B cell (primary cell): ENCODE results near the gene RAPGEF1. TPM values are rescaled to one million over a fixed set of nuclear protein-coding genes. Genes with fewer than 3 reads are reported as not detected.
A peak's percentile ranks its signal among the peaks of the same experiment; 100 is the strongest.

Experiments used
- ATAC-seq: fragments of 200-7000 bp; cut with Tn5 transposase; one replicate; pipeline ENCODE4 v1.10.0; 2021; ENCODE audit warnings: low read depth, mild to moderate bottlenecking, moderate number of reproducible peaks, moderate library complexity
- CTCF ChIA-PET: fragments of 350-600 bp; sonication (Branson Sonifier 250); formaldehyde crosslinking; loops from one replicate; lab custom pipeline; 2021; ENCODE audit warnings: antibody characterized with exemption, inconsistent platforms; lab: Charles Lee
- POLR2A ChIA-PET: fragments of 350-600 bp; sonication (Branson Sonifier 250); formaldehyde crosslinking; loops from one replicate; lab custom pipeline; 2021; ENCODE audit warnings: antibody characterized with exemption; lab: Charles Lee
- DNase-seq: peaks from one replicate; pipeline ENCODE4 v3.0.0; 2013
- H2AFZ ChIP-seq: 2 replicates; pipeline ENCODE4 v1.6.1; 2012; ENCODE audit warnings: mild to moderate bottlenecking, low read depth, low read length; ENCODE audit not compliant: insufficient read depth, poor library complexity, severe bottlenecking
- H3K27ac ChIP-seq, 2 donors: 1 replicate in 1 of 2; 2 replicates in 1 of 2; pipeline ENCODE4 v1.5.1; 2012 to 2013; ENCODE audit warnings: low read length in 2 of 2, mild to moderate bottlenecking in 2 of 2, moderate library complexity in 1 of 2
- H3K27me3 ChIP-seq, 4 experiments: fragments of 200-600 bp in 1 of 4; sonication (generic) in 1 of 4; replicated peaks in 1 of 4; 1 replicate in 2 of 4; 2 replicates in 2 of 4; pipeline versions ENCODE4 v1.6.1 to v1.7.0; 2013 to 2016; ENCODE audit warnings: low read length in 3 of 4, mild to moderate bottlenecking in 2 of 4, mixed read lengths in 1 of 4, moderate library complexity in 1 of 4; ENCODE audit not compliant: insufficient read depth in 4 of 4, control insufficient read depth in 3 of 4; ENCODE audit errors: control extremely low read depth in 1 of 4
- H3K36me3 ChIP-seq, 2 experiments: replicated peaks in 1 of 2; 1 replicate in 1 of 2; 2 replicates in 1 of 2; pipeline versions ENCODE4 v1.6.1 to v1.7.1; 2013; ENCODE audit warnings: low read length in 1 of 2; ENCODE audit not compliant: insufficient read depth in 2 of 2, control insufficient read depth in 1 of 2; ENCODE audit errors: control extremely low read depth in 1 of 2, extremely low read depth in 1 of 2
- H3K4me1 ChIP-seq, 2 donors: fragments of 200-600 bp in 1 of 2; sonication (generic) in 1 of 2; 1 replicate in 1 of 2; 2 replicates in 1 of 2; pipeline versions ENCODE4 v1.5.1 to v1.6.1; 2013 to 2017; ENCODE audit warnings: low read length in 2 of 2; ENCODE audit not compliant: control insufficient read depth in 2 of 2, insufficient read depth in 2 of 2
- H3K4me2 ChIP-seq: replicated peaks from 2 replicates; pipeline ENCODE3; 2012; ENCODE audit warnings: mild to moderate bottlenecking, low read depth, low read length; ENCODE audit not compliant: poor library complexity, severe bottlenecking
- H3K4me3 ChIP-seq, 5 experiments: fragments of 200-600 bp in 1 of 5; sonication (generic) in 1 of 5; 1 replicate in 3 of 5; 2 replicates in 2 of 5; pipeline versions ENCODE4 v1.5.1 to v1.7.0; 2011 to 2016; ENCODE audit warnings: low read length in 4 of 5, mild to moderate bottlenecking in 4 of 5, low read depth in 2 of 5, control low read depth in 1 of 5, moderate library complexity in 1 of 5; ENCODE audit not compliant: insufficient read depth in 1 of 5; ENCODE audit errors: control extremely low read depth in 1 of 5, extremely low read depth in 1 of 5
- H3K79me2 ChIP-seq: fragments of 200-600 bp; sonication (generic); one replicate; pipeline ENCODE4 v1.6.0; 2016; ENCODE audit warnings: low read length; ENCODE audit not compliant: control insufficient read depth, insufficient read depth
- H3K9ac ChIP-seq: fragments of 200-600 bp; sonication (generic); 2 replicates; pipeline ENCODE4 v1.6.1; 2017; ENCODE audit warnings: mild to moderate bottlenecking, low read length, moderate library complexity
- H3K9me3 ChIP-seq, 3 donors: one replicate each; pipeline versions ENCODE4 v1.6.1 to v1.7.1; 2013; ENCODE audit warnings: low read length in 2 of 3; ENCODE audit not compliant: control insufficient read depth in 2 of 3, insufficient read depth in 1 of 3; ENCODE audit errors: control extremely low read depth in 1 of 3
- H4K20me1 ChIP-seq: 2 replicates; pipeline ENCODE4 v1.6.0; 2012; ENCODE audit warnings: mild to moderate bottlenecking, low read length; ENCODE audit not compliant: insufficient read depth, control insufficient read depth, poor library complexity, severe bottlenecking
- H3K27ac Mint-ChIP-seq: one replicate; pipeline ENCODE4 v1.8.0; 2021; ENCODE audit warnings: mixed read lengths
- H3K27me3 Mint-ChIP-seq: one replicate; pipeline ENCODE4 v1.8.0; 2021; ENCODE audit warnings: mixed read lengths
- H3K4me1 Mint-ChIP-seq: one replicate; pipeline ENCODE4 v1.8.0; 2021; ENCODE audit warnings: mixed read lengths
- H3K4me3 Mint-ChIP-seq: one replicate; pipeline ENCODE4 v1.8.0; 2021; ENCODE audit warnings: mixed read lengths
- H3K9me3 Mint-ChIP-seq: one replicate; pipeline ENCODE4 v1.8.0; 2022; ENCODE audit warnings: mixed read lengths; ENCODE audit not compliant: insufficient read depth
- CTCF ChIP-seq: fragments of 200-600 bp; IDR thresholded peaks from one replicate; pipeline ENCODE4 v1.8.0; 2022; ENCODE audit warnings: antibody characterized with exemption, mild to moderate bottlenecking
- EZH2 ChIP-seq: IDR thresholded peaks from 2 replicates; pipeline ENCODE4 v1.6.1; 2012; ENCODE audit warnings: borderline replicate concordance, low read depth, mild to moderate bottlenecking, moderate library complexity, low read length; ENCODE audit not compliant: insufficient read depth, poor library complexity, severe bottlenecking
- WGBS: methylation state at CpG from one replicate; pipeline ENCODE4 v1.1.5; 2013; ENCODE audit warnings: missing lambda C conversion rate; ENCODE audit not compliant: insufficient coverage; 5-methylcytosine and 5-hydroxymethylcytosine counted together
- intact Hi-C: fragments of 100-400 bp; cut with micrococcal nuclease; formaldehyde crosslinking; loops from one replicate; pipeline ENCODE4 v1.10.0; 2022
- polyA plus RNA-seq: library from polyadenylated mRNA; depleted of rRNA; stranded (reverse); fragments of >200 nt; gene quantifications from 2 replicates; pipeline ENCODE4 v1.2.3, GENCODE V29; 2012
- total RNA-seq, 2 donors: library from RNA; stranded (reverse); fragments of 120-200 nt in 1 of 2; gene quantifications; 1 replicate in 1 of 2; 2 replicates in 1 of 2; pipeline versions ENCODE4 v1.2.3 to v1.2.4, GENCODE V29; 2013 to 2022

RAPGEF1 gene
- total and polyA plus RNA-seq, 2 donors (not counting 1 experiment from before 2014, with no cell fraction given) = 134 to 447 TPM

- peaks cover 5% of the 10 kb centered on the region for H4K20me1 ChIP-seq
- ChIA-PET POLR2A (interaction anchor here (0.9 to 8.1 kb wide), 4 partner anchors 12 to 56 kb away, joined by 3 to 76 read pairs (median 10); no protein-coding TSS in a partner anchor), CTCF (interaction anchor here (1.1 to 10.4 kb wide), 13 partner anchors 9 to 108 kb away, joined by 3 to 146 read pairs (median 5); partner anchors contain the start of gene RAPGEF1)
- peak overlapping the region; percentile 91 for H3K27ac Mint-ChIP-seq
- 53% methylated on average over 3 of the region's 7 CpGs for whole genome bisulfite sequencing
- H2AFZ ChIP-seq = no peak overlapping the region
- H3K4me3 ChIP-seq = peak overlapping the region in 3 of 5 experiments; percentile 12 to 50 (median 25)
- no peaks in the 10 kb centered on the region for H3K27me3 ChIP-seq
- no peaks in the 10 kb centered on the region for H3K9me3 Mint-ChIP-seq
- no peaks in the 10 kb centered on the region for H3K27me3 Mint-ChIP-seq
- ATAC-seq = no peak
- peak overlapping the region; percentile 78 for H3K4me3 Mint-ChIP-seq
- H3K79me2 ChIP-seq = peaks cover 69% of the 10 kb centered on the region
- TF ChIP-seq CTCF (no peak), EZH2 (no peak)
- intact Hi-C loops = loop anchor here (5.0 kb wide), 1 partner anchor 1689 kb away; the partner anchor contains the start of gene FNBP1
- H3K9me3 ChIP-seq = no peaks in the 10 kb centered on the region
- H3K4me2 ChIP-seq = peak overlapping the region; percentile 74
- peaks cover 95% of the 10 kb centered on the region for H3K4me1 Mint-ChIP-seq
- peaks cover 90 to 98% of the 10 kb centered on the region in 2 donors for H3K4me1 ChIP-seq
- H3K36me3 ChIP-seq = peaks cover 3 to 4% of the 10 kb centered on the region in 2 experiments
- DNase-seq = no peak
- H3K27ac ChIP-seq = peak overlapping the region; percentile 99 to 100
- H3K9ac ChIP-seq = peak overlapping the region; percentile 41
Observed at GRCh38 chr9:131731237-131731636, 8.6 kb downstream of the RAPGEF1 start.

DNA sequence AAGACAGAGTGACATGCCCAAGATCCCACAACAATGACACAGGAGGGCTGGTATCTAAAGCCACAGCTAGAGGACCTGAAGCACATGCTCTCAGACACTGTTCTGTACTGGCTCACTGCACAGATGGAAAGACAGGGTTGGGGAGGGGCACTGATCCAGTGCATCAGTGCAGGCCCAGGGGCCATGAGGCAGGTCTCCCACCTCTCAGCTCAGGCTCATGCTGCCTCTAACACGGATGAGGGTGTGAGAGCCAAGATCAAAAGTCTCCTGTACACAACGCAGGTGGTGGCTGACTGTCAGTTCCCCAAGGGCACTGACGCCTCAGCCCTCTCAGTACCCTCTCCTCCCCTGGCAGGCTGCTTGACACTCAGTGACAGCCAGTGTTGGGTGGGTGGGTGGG, 10.9 kb downstream of the RAPGEF1 start:
- Histone ChIP-seq H3K4me2 (peak overlapping the region; percentile 79), H3K4me3 (peak overlapping the region in 4 of 5 experiments; percentile 22 to 47 (median 45)), H3K27me3 (no peaks in the 10 kb centered on the region), H2AFZ (no peak overlapping the region), H3K9ac (peak overlapping the region; percentile 61), H3K36me3 (no peaks in the 10 kb centered on the region), H4K20me1 (no peaks in the 10 kb centered on the region), H3K27ac (peak overlapping the region; percentile 99 to 100), H3K79me2 (peaks cover 68% of the 10 kb centered on the region), H3K4me1 (peaks cover 90 to 98% of the 10 kb centered on the region in 2 donors), H3K9me3 (no peaks in the 10 kb centered on the region)
- Mint-ChIP-seq H3K9me3 (no peaks in the 10 kb centered on the region), H3K27ac (peak overlapping the region; percentile 91), H3K4me3 (peak overlapping the region; percentile 89), H3K27me3 (no peaks in the 10 kb centered on the region), H3K4me1 (peaks cover 92% of the 10 kb centered on the region)
- POLR2A ChIA-PET = interaction anchor here (0.9 to 8.1 kb wide), 5 partner anchors 10 to 101 kb away, joined by 3 to 76 read pairs (median 4); no protein-coding TSS in a partner anchor
- ATAC-seq (peak; percentile 68), DNase-seq (peak; percentile 91)
- TF ChIP-seq EZH2 = no peak
- TF ChIP-seq CTCF = no peak
- CTCF ChIA-PET = interaction anchor here (0.7 to 10.4 kb wide), 9 partner anchors 11 to 137 kb away, joined by 3 to 146 read pairs (median 7); partner anchors contain the start of gene RAPGEF1
- intact Hi-C loops = loop anchor here (1.0 to 5.0 kb wide), 6 partner anchors 10 to 99 kb away; no protein-coding TSS in a partner anchor
- WGBS = 0% methylated on average over 1 of the region's 3 CpGs
